ENCODE measurements around the gene RASSF4. TPM values are rescaled to one million over a fixed set of nuclear protein-coding genes. Genes with fewer than 3 reads are reported as not detected.

Gene RASSF4
- total RNA-seq, 4 donors from 2014 or later = 1.7 to 22.5 (median 7.4) TPM

- H3K27me3 ChIP-seq = no peaks in the 10 kb centered on the region
- 100% methylated on average over 2 of the region's 3 CpGs; no CpG with 5 or more reads in 1 of the 2 donors for WGBS, 2 donors
These were observed 36.0 kb upstream of the RASSF4 start for GRCh38 chr10:44923611-44924010.

GRCh38 chr10:44924261-44925040, 35.2 kb upstream of the RASSF4 start:
- intact Hi-C loops (cut with DNase I) = no loop called here
- H3K4me1 ChIP-seq = no peaks in the 10 kb centered on the region
- H3K27me3 ChIP-seq = no peaks in the 10 kb centered on the region
- no peak overlapping the region for H3K27ac ChIP-seq
- TF ChIP-seq POLR2A (IDR thresholded peaks at IDR 0.05) = no peak
- no peak for TF ChIP-seq CTCF (IDR thresholded peaks at IDR 0.05)
- DNase-seq = no peak
- H3K4me3 ChIP-seq = no peak overlapping the region
- H3K9me3 ChIP-seq = no peaks in the 10 kb centered on the region
- 66 to 80% methylated on average over 9 to 15 of the region's 21 CpGs for WGBS, 2 donors
- no peaks in the 10 kb centered on the region for H3K36me3 ChIP-seq

More at GRCh38 chr10:44923611-44924010, 36.0 kb upstream of the RASSF4 start:
- no peaks in the 10 kb centered on the region for H3K9me3 ChIP-seq
- DNase-seq = no peak
- no peaks in the 10 kb centered on the region for H3K4me1 ChIP-seq
- no peaks in the 10 kb centered on the region for H3K36me3 ChIP-seq
- intact Hi-C loops (cut with DNase I) = no loop called here
- H3K27ac ChIP-seq = no peak overlapping the region
- no peak for TF ChIP-seq CTCF (IDR thresholded peaks at IDR 0.05)
- TF ChIP-seq POLR2A (IDR thresholded peaks at IDR 0.05) = no peak
- H3K4me3 ChIP-seq = no peak overlapping the region

GRCh38 chr10:44925224-44925623, 34.4 kb upstream of the RASSF4 start:
- Histone ChIP-seq H3K9me3 (no peaks in the 10 kb centered on the region), H3K4me3 (no peak overlapping the region), H3K27me3 (no peaks in the 10 kb centered on the region), H3K36me3 (no peaks in the 10 kb centered on the region), H3K27ac (no peak overlapping the region), H3K4me1 (no peaks in the 10 kb centered on the region)
- WGBS, 2 donors = 56 to 66% methylated on average over 7 of the region's 7 CpGs
- no peak for DNase-seq
- intact Hi-C loops (cut with DNase I) = no loop called here
- no peak for TF ChIP-seq POLR2A (IDR thresholded peaks at IDR 0.05)
- no peak for TF ChIP-seq CTCF (IDR thresholded peaks at IDR 0.05)

- WGBS, 2 donors = 90 to 93% methylated on average over 9 to 11 of the region's 16 CpGs
- Histone ChIP-seq H3K27ac (no peak overlapping the region), H3K27me3 (no peaks in the 10 kb centered on the region), H3K4me3 (no peak overlapping the region), H3K4me1 (no peaks in the 10 kb centered on the region), H3K9me3 (no peaks in the 10 kb centered on the region), H3K36me3 (no peaks in the 10 kb centered on the region)
- intact Hi-C loops (cut with DNase I) = no loop called here
- DNase-seq = no peak
- TF ChIP-seq CTCF (IDR thresholded peaks at IDR 0.05) (no peak), POLR2A (IDR thresholded peaks at IDR 0.05) (no peak)
These were observed 33.5 kb upstream of the RASSF4 start for GRCh38 chr10:44925811-44926750.

Measured in esophagus squamous epithelium (tissue), 5 donors.